ENCODE measurements around the gene BNIP5.

DNA sequence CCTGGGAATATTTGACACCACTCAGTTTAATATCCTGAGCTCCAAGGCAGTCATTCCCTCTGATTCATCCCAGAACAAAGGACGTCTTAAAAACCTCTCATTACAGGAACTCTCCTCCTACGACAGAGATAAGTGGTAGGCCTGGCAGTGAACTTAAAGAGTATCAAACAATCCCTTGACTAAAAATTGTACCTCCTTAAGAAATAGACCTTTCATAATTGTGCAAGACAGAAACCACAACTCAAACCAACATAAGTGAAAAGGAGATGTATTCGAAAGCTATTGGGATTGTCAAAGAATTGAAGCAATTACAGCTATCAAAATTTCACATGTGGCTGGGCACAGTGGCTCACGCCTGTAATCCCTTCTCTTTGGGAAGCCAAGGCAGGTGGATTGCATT is 19.1 kb upstream of the BNIP5 start:
- TF ChIP-seq EZH2 (IDR thresholded peaks at IDR 0.05; ENCODE audit: borderline replicate concordance, low read depth, low read length, poor library complexity, severe bottlenecking) (no peak), CTCF (conservative IDR thresholded peaks at IDR 0.05; ENCODE audit: low read depth, low read length) (no peak)
